K562 (cell line): ENCODE data around the gene FADS6. TPM values are rescaled to one million over a fixed set of nuclear protein-coding genes. Genes with fewer than 3 reads are reported as not detected.

Experiments used
- CEBPZ ChIP-seq: fragments of 150-350 bp; IDR thresholded peaks from 2 replicates; pipeline ENCODE4 v1.6.1; 2014; ENCODE audit warnings: low read depth, mild to moderate bottlenecking, low read length, borderline replicate concordance
- MNT ChIP-seq, 2 experiments: fragments of 450-650 bp; conservative IDR thresholded peaks; 2 replicates each; pipeline ENCODE4 v1.6.1; 2017; ENCODE audit warnings: mild to moderate bottlenecking in 2 of 2, moderate library complexity in 2 of 2
- NKRF ChIP-seq: fragments of 450-650 bp; IDR thresholded peaks from 2 replicates; pipeline ENCODE4 v1.6.1; 2016; ENCODE audit warnings: borderline replicate concordance
- polyA plus RNA-seq, 8 experiments: library from polyadenylated mRNA; depleted of rRNA in 4 of 8; stranded (reverse) in 5 of 8; unstranded in 3 of 8; fragments of >200 nt; fragmentation: Nextera tagmentation in 2 of 8; fragmentation: Illumina TruSeq in 1 of 8; extraction: Ambion mirVana in 2 of 8; extraction: Trizol in 1 of 8; gene quantifications; 2 replicates each; pipeline versions ENCODE4 v1.2.1 to v1.2.3, GENCODE V29; 2011 to 2014; ENCODE audit warnings: inconsistent platforms in 1 of 8, missing spikeins in 1 of 8
- total RNA-seq, 7 experiments: library from RNA; depleted of rRNA in 6 of 7; stranded (reverse); fragments of >200 nt in 6 of 7; fragmentation: Illumina TruSeq in 2 of 7; extraction: Trizol in 2 of 7; gene quantifications; 2 replicates each; pipeline versions ENCODE4 v1.2.1 to v1.2.3, GENCODE V29; 2011 to 2021; ENCODE audit warnings: low replicate concordance in 1 of 7

Gene FADS6
- total and polyA plus RNA-seq, 9 of the 15 experiments (the other 6 are each of a cell fraction or from before 2014, with no cell fraction given), result 0.18 to 0.22 TPM; not detected in 7

- no peak for TF ChIP-seq MNT (conservative IDR thresholded peaks at IDR 0.05)
- no peak for TF ChIP-seq NKRF
- no peak for TF ChIP-seq CEBPZ
Measured at GRCh38 chr17:74930535-74931036, 37.2 kb upstream of the FADS6 start (continued).
